Left kidney (tissue), 2 donors: Measurements from ENCODE around the gene IRF9. TPM values are rescaled to one million over a fixed set of nuclear protein-coding genes. Genes with fewer than 3 reads are reported as not detected.

ENCODE experiments used
- DNase-seq: peaks from one replicate; pipeline ENCODE4 v3.0.0-alpha.2; 2013
- polyA plus RNA-seq: library from polyadenylated mRNA; unstranded; fragments of 120-200 nt; gene quantifications from one replicate; pipeline ENCODE4 v1.2.1, GENCODE V29; 2013; ENCODE audit not compliant: insufficient read length

Gene IRF9
- polyA plus RNA-seq, 1 donor = 64.5 TPM

GRCh38 chr14:24146978-24147760, 13.9 kb upstream of the IRF9 start, which contains the start of gene RNF31:
Gene RNF31, plus strand, starts transcription at chr14:24147498. Its CDS starts 201 bp downstream, at chr14:24147699.
- DNase-seq = peak; percentile 99

- DNase-seq = no peak
Measured at GRCh38 chr14:24147761-24148428, 13.2 kb upstream of the IRF9 start.

DNA sequence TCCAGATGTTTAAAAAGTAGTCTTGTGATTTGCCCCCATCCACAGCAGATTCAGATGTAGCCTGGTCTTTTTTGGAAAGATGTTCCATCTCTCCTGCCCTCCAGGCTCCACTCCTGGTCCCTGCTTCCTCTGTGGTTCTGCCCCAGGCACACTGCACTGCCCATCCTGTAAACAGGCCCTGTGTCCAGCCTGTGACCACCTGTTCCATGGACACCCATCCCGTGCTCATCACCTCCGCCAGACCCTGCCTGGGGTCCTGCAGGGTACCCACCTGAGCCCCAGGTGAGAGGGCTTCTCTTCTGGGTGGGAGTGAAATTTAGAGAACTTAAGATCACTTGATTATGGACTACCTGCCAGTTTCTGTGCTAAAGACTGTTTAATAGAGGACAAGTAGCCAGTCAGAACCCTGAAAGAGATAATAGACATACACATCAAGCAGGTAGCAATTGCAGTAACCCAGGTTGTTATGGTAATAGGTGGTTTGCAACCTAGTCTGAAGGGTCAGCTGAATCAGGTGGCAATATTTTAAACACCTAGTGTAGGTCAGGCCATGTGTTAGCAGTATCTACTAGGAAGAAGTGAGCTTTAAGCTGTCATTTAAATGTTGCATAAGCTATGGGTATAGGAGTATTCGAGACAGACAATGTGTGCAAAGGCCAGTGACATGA, 11.6 kb upstream of the IRF9 start:
- no peak for DNase-seq

DNA sequence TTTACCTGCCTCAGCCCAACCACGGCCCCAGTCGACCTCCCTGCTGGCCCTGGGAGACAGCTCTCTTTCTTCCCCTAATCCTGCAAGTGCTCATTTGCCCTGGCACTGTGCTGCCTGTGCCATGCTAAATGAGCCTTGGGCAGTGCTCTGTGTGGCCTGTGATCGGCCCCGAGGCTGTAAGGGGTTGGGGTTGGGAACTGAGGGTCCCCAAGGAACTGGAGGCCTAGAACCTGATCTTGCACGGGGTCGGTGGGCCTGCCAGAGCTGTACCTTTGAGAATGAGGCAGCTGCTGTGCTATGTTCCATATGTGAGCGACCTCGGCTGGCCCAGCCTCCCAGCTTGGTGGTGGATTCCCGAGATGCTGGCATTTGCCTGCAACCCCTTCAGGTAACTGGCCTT, 11.0 kb upstream of the IRF9 start:
- DNase-seq = no peak

- no peak for DNase-seq
Measured at GRCh38 chr14:24150567-24150966, 10.5 kb upstream of the IRF9 start.

DNA sequence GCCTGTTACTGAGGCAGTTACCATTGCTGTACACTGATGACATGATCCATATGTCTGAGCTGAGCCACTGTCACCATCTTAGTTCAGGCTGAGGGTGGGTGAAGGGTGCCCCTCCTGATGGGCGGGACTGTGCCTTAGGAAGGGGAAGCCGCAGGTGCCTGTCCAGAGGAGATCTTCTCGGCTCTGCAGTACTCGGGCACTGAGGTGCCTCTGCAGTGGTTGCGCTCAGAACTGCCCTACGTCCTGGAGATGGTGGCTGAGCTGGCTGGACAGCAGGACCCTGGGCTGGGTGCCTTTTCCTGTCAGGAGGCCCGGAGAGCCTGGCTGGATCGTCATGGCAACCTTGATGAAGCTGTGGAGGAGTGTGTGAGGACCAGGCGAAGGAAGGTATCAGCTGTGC, 10.1 kb upstream of the IRF9 start:
- no peak for DNase-seq

GRCh38 chr14:24151404-24152080, 9.5 kb upstream of the IRF9 start:
- no peak for DNase-seq

- DNase-seq = no peak
Measured at GRCh38 chr14:24155100-24155499, 6.0 kb upstream of the IRF9 start.

DNA sequence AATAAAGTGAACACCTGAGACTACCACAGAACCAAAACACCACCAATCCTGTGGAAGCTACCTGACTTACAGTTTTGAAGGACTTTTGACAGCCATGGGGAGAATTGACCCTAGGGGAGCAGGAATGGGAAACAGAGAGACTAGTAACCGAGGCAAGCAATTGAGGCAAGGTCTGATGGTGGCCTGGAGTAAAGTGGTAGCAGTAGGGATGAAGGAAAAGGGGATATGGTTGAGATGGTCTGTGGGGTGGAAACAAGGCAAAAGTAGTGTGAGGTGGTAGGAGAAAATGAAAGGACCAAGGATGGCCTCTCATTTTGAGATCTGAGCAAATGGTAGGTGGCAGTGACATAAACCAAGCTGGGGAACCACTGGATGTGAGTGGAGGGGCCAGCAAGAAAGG, 4.2 kb upstream of the IRF9 start:
- DNase-seq = no peak

GRCh38 chr14:24157331-24157730, 3.7 kb upstream of the IRF9 start:
- DNase-seq = no peak

GRCh38 chr14:24159777-24160498, 1.1 kb upstream of the IRF9 start:
- DNase-seq = no peak

- no peak for DNase-seq
Measured at GRCh38 chr14:24160499-24160849, 591 bp upstream of the IRF9 start.

DNA sequence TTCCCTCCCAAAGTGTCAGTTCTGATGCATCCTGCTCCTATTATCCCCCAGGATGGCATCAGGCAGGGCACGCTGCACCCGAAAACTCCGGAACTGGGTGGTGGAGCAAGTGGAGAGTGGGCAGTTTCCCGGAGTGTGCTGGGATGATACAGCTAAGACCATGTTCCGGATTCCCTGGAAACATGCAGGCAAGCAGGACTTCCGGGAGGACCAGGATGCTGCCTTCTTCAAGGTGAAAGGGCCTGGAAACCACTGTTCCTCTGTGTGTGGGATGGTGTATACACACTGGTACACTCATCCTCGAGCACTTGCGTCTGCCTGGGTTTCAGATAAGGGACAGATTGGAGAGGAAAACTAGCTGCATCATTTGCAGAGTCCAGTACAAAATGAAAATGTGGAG, 1.0 kb downstream of the IRF9 start:
- no peak for DNase-seq

DNA sequence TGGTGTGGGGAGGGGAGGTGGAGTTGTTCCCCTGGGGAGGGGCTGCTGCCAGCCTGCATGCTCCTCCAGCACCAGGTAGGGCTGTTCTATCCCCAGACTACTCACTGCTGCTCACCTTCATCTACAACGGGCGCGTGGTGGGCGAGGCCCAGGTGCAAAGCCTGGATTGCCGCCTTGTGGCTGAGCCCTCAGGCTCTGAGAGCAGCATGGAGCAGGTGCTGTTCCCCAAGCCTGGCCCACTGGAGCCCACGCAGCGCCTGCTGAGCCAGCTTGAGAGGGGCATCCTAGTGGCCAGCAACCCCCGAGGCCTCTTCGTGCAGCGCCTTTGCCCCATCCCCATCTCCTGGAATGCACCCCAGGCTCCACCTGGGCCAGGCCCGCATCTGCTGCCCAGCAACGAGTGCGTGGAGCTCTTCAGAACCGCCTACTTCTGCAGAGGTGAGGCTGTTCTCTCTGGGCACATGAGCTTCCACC, 3.5 kb downstream of the IRF9 start:
- no peak for DNase-seq

- no peak for DNase-seq
Measured at GRCh38 chr14:24165785-24166184, 4.7 kb downstream of the IRF9 start.

DNA sequence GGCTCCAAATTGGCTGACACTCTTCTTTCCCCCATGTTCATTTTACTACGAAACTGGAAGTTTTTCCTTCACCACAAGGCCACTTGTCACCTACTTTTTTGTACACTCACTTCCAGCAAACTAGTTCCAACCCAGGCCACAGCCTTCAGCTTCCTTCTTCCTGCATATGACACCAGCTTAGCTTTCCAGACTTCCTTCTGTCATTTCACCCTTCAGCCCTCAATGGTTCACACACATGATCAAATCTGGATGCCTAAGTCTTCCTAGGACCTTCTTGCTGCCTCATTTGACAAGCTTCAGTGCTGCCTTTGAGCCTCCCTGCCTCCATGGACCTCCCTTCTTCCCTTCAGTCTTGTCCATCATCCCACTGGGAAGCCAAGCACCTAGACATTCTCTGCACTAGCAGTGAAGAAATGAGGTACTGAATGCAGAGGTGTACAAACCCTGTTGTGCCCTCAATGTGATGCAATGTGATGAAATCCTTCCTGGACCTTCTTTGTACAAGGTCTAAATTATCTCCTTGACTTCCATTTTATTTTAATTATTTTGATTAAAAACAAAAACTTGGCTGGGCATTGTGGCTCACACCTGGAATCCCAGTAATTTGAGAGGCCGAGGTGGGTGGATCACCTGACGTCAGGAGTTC, 6.5 kb downstream of the IRF9 start:
- DNase-seq = no peak

DNA sequence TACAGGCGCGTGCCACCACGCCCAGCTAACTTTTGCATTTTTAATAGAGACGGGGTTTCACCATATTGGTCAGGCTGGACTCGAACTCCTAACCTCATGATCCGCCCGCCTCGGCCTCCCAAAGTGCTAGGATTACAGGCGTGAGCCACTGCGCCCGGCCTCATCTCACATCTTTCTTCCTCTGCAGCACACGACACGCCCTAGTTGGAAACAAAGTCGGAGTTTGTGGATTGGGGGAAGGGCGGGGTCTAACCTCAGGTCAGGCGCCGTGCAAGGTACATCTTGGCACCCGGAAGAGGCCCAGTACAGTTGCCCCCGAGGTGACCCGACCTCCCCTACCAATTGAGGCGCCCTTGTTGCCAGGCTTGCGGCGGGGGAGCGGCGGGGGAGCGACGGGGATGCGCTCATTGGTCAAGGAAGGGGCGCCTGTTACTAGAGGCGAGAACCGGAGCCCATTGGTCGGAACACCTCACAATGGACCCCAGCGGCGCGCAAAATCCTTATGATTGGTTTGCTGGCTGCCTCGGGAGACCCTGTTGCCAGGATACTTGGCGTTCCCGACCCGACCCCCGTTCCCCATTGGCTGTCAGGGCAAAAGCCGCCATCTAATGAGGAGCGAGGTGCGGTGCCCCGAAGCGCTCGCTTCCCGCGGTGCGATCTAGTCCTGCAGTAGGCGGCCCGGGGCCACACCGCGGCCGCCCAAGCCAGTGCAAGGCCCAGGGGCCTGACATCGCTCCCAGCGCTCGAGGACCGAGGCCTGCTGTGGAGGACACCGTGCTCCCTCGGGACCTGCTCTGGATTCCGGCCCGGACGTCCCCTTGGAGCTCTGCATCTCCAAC, 10.6 kb downstream of the IRF9 start, which contains the start of gene REC8:
Gene REC8 (plus strand): TSS at position 659 of the 839 bp plus-strand sequence. CDS start 473 bp downstream, outside the sequence.
- DNase-seq = peak; percentile 95

GRCh38 chr14:24172261-24172860, 11.3 kb downstream of the IRF9 start:
- DNase-seq = peak; percentile 7

DNA sequence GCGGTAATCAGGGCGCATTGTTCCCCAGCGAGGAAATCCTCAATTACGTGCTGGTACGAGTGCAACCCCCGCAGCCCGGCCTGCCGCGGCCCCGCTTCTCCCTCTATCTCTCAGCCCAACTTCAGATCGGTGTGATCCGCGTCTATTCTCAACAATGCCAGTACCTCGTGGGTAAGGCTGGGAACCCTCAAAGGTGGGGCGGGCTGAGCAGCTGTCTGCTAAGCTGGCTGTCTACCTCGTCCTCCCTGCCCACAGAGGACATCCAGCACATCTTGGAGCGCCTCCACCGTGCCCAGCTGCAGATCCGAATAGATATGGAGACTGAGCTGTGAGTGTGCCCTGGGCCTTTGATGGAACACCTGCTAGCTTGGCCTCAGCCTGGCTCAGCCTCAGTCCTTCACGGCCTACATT, 11.8 kb downstream of the IRF9 start:
- DNase-seq = no peak

DNA sequence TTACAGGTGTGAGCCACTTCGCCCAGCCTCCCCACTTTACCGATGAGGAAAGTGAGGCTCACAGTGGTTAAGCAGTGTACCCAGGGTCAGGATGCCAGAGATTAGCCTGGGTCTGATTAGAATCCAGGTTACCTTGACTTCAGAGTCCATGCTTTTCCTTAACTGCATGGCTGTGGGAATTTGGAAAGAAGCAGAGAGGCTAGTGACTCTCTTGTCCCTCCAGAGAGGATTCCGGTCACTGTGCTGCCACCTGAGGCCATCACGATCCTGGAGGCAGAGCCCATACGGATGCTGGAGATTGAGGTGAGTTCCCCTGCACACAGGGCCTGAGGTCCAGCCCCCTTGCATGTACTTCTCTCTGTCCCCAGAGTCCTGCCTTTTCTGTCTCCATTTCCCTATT, 15.5 kb downstream of the IRF9 start:
- DNase-seq = no peak
